HepG2 (cell line): ENCODE measurements around the gene CSNK2B. TPM values are rescaled to one million over a fixed set of nuclear protein-coding genes. Genes with fewer than 3 reads are reported as not detected.

ENCODE experiments used
- ATAC-seq: fragments of 200-7000 bp; cut with Tn5 transposase; 3 replicates; pipeline ENCODE4 v1.9.1; 2020; ENCODE audit warnings: mild to moderate bottlenecking, moderate library complexity
- BruUV-seq: library from RNA; stranded (reverse); fragments of 400-500 nt; replicated peaks from 2 replicates; lab custom pipeline; 2021; lab: Mats Ljungman, UMichigan
- CTCF ChIA-PET: fragments of 300-600 bp; formaldehyde crosslinking; extraction: SDS; loops from one replicate; lab custom pipeline; 2021; ENCODE audit warnings: low total read pairs, inconsistent platforms, low intra/inter-chr PET ratio; lab: Yijun Ruan, JAX
- POLR2A ChIA-PET: fragments of 350-600 bp; sonication (Branson Sonifier 250); formaldehyde crosslinking; loops from one replicate; lab custom pipeline; 2020; ENCODE audit warnings: antibody characterized with exemption, inconsistent platforms; lab: Yijun Ruan, JAX
- DNase-seq: peaks from one replicate; pipeline ENCODE4 v3.0.0-alpha.2; 2015; ENCODE audit warnings: low spot score
- FAIRE-seq: peaks from 3 replicates; lab custom pipeline; 2011; peaks lifted over from hg19 to GRCh38; lab: Jason Lieb, UNC
- H2AFZ ChIP-seq: one replicate; pipeline ENCODE4 v1.6.1; 2011; ENCODE audit warnings: low read length, inconsistent platforms
- H3K27ac ChIP-seq: fragments of 300-600 bp; 3 replicates; pipeline ENCODE4 v1.8.0; 2011; ENCODE audit warnings: mixed run types, mild to moderate bottlenecking, mixed read lengths, low read length, inconsistent platforms; ENCODE audit not compliant: insufficient read depth; ENCODE audit errors: extremely low read length
- H3K27me3 ChIP-seq, 2 experiments: fragments of 200-600 bp in 1 of 2; 2 replicates in 1 of 2; 3 replicates in 1 of 2; pipeline versions ENCODE4 v1.6.0 to v1.8.0; 2011; ENCODE audit warnings: low read length in 2 of 2, mild to moderate bottlenecking in 2 of 2, moderate library complexity in 2 of 2, inconsistent platforms in 1 of 2; ENCODE audit not compliant: insufficient read depth in 2 of 2, control insufficient read depth in 1 of 2
- H3K36me3 ChIP-seq, 2 experiments: fragments of 200-600 bp in 1 of 2; replicated peaks in 1 of 2; 2 replicates in 1 of 2; 3 replicates in 1 of 2; pipeline versions ENCODE4 v1.5.1 to v1.8.0; 2011; ENCODE audit warnings: low read length in 2 of 2, inconsistent platforms in 1 of 2; ENCODE audit not compliant: insufficient read depth in 2 of 2, control insufficient read depth in 1 of 2
- H3K4me1 ChIP-seq: 2 replicates; pipeline ENCODE4 v1.5.1; 2012; ENCODE audit warnings: low read length, inconsistent platforms; ENCODE audit not compliant: insufficient read depth
- H3K4me2 ChIP-seq: 2 replicates; pipeline ENCODE4 v1.6.0; 2011; ENCODE audit warnings: low read depth, low read length, inconsistent platforms
- H3K4me3 ChIP-seq, 3 experiments: fragments of 200-600 bp in 1 of 3; sonication (generic), shearing (Covaris generic) in 1 of 3; replicated peaks in 1 of 3; 2 replicates each; pipeline ENCODE4 v1.5.1; 2011 to 2016; ENCODE audit warnings: low read length in 3 of 3, inconsistent platforms in 2 of 3, low read depth in 2 of 3, mild to moderate bottlenecking in 2 of 3, control low read depth in 1 of 3, mixed read lengths in 1 of 3; ENCODE audit not compliant: insufficient read depth in 1 of 3
- H3K79me2 ChIP-seq: one replicate; pipeline ENCODE4 v1.6.1; 2011; ENCODE audit warnings: low read length, inconsistent platforms; ENCODE audit not compliant: insufficient read depth
- H3K9ac ChIP-seq: 2 replicates; pipeline ENCODE4 v1.6.0; 2011; ENCODE audit warnings: mild to moderate bottlenecking, low read depth, low read length, inconsistent platforms; ENCODE audit not compliant: insufficient read depth
- H3K9me3 ChIP-seq: 2 replicates; pipeline ENCODE4 v1.5.1; 2012; ENCODE audit warnings: mild to moderate bottlenecking, low read length
- H4K20me1 ChIP-seq: 2 replicates; pipeline ENCODE4 v1.6.0; 2011; ENCODE audit warnings: inconsistent platforms, mild to moderate bottlenecking, low read length, moderate library complexity; ENCODE audit not compliant: insufficient read depth
- ATF1 ChIP-seq: IDR thresholded peaks from 2 replicates; pipeline ENCODE4 v1.6.1; 2016; ENCODE audit warnings: mild to moderate bottlenecking, control low read depth
- FOXC1 ChIP-seq: sonication (generic); formaldehyde crosslinking; IDR thresholded peaks from 2 replicates; pipeline ENCODE4 v1.8.0; 2022; ENCODE audit warnings: mild to moderate bottlenecking, missing genetic modification reagents, borderline replicate concordance
- HNF4G ChIP-seq, 2 experiments: sonication (generic) in 1 of 2; formaldehyde crosslinking in 1 of 2; IDR thresholded peaks; 2 replicates each; pipeline versions ENCODE4 v1.4.0 to v1.6.1; 2011 to 2020; ENCODE audit warnings: borderline replicate concordance in 2 of 2, low read depth in 2 of 2, mild to moderate bottlenecking in 2 of 2, low read length in 1 of 2, missing genetic modification reagents in 1 of 2, moderate library complexity in 1 of 2
- HOXA5 ChIP-seq: sonication (generic); formaldehyde crosslinking; IDR thresholded peaks from 2 replicates; pipeline ENCODE4 v1.4.0; 2020; ENCODE audit warnings: missing genetic modification reagents
- PAWR ChIP-seq: sonication (generic); formaldehyde crosslinking; IDR thresholded peaks from 2 replicates; pipeline ENCODE4 v1.4.0; 2020; ENCODE audit warnings: missing genetic modification reagents, mild to moderate bottlenecking, borderline replicate concordance
- PHF20 ChIP-seq: sonication (generic); formaldehyde crosslinking; IDR thresholded peaks from 2 replicates; pipeline ENCODE4 v1.5.0; 2020; ENCODE audit warnings: mild to moderate bottlenecking, missing genetic modification reagents
- PLSCR1 ChIP-seq: sonication (generic); formaldehyde crosslinking; IDR thresholded peaks from 2 replicates; pipeline ENCODE4 v1.5.0; 2020; ENCODE audit warnings: missing genetic modification reagents, mild to moderate bottlenecking, borderline replicate concordance
- RCOR2 ChIP-seq: IDR thresholded peaks from 2 replicates; pipeline ENCODE4 v1.6.1; 2016; ENCODE audit warnings: missing biosample characterization, missing genetic modification reagents
- SP140L ChIP-seq: sonication (generic); formaldehyde crosslinking; IDR thresholded peaks from 2 replicates; pipeline ENCODE4 v1.4.0; 2020; ENCODE audit warnings: missing genetic modification reagents, borderline replicate concordance
- ZEB1 ChIP-seq: IDR thresholded peaks from 2 replicates; pipeline ENCODE4 v1.6.1; 2012; ENCODE audit warnings: mild to moderate bottlenecking, low read depth, inconsistent platforms; ENCODE audit not compliant: insufficient replicate concordance
- ZNF292 ChIP-seq: sonication (generic); formaldehyde crosslinking; IDR thresholded peaks from 2 replicates; pipeline ENCODE4 v1.8.1; 2022; ENCODE audit warnings: mild to moderate bottlenecking, low read depth, missing genetic modification reagents, borderline replicate concordance
- ZNF768 ChIP-seq: sonication (generic); formaldehyde crosslinking; IDR thresholded peaks from 2 replicates; pipeline ENCODE4 v1.4.0; 2020; ENCODE audit warnings: missing genetic modification reagents
- WGBS: methylation state at CpG from one replicate; pipeline ENCODE4 v1.1.6; 2017; ENCODE audit warnings: low lambda C conversion rate; 5-methylcytosine and 5-hydroxymethylcytosine counted together
- in situ Hi-C: cut with HindIII; loops from 2 replicates; pipeline ENCODE4 v1.10.0; 2017; ENCODE audit warnings: low pct_unique_long_range_greater_than_20kb; ENCODE audit not compliant: extremely low pct_ligation_motif_present
- intact Hi-C: fragments of 100-400 bp; cut with micrococcal nuclease; formaldehyde crosslinking; loops from one replicate; pipeline ENCODE4 v1.10.0; 2022; ENCODE audit not compliant: unreplicated experiment
- polyA plus RNA-seq, 8 experiments: library from polyadenylated mRNA; depleted of rRNA in 3 of 8; stranded (reverse) in 7 of 8; unstranded in 1 of 8; fragments of >200 nt; fragmentation: Illumina TruSeq in 4 of 8; extraction: Trizol in 4 of 8; gene quantifications; 2 replicates each; pipeline versions ENCODE4 v1.2.1 to v1.2.3, GENCODE V29; 2011 to 2016; ENCODE audit warnings: low read depth in 4 of 8, missing spikeins in 1 of 8, mixed read lengths in 1 of 8; ENCODE audit not compliant: insufficient read depth in 1 of 8
- total RNA-seq, 5 experiments: library from RNA; depleted of rRNA; stranded (reverse); fragments of >200 nt; fragmentation: Illumina TruSeq; extraction: Trizol; gene quantifications; 2 replicates each; pipeline ENCODE4 v1.2.3, GENCODE V29; 2016; ENCODE audit warnings: low read depth in 1 of 5
- TF ChIP-seq, protein P1 (sequence below): sonication (generic); formaldehyde crosslinking; IDR thresholded peaks from 2 replicates; pipeline ENCODE4 v1.5.0; 2020; ENCODE audit warnings: missing genetic modification reagents

Gene CSNK2B
- total and polyA plus RNA-seq, 2 of the 13 experiments (the other 11 are each of a cell fraction or from before 2014, with no cell fraction given) = 111 to 296 TPM

- ChIA-PET CTCF (interaction anchor here (0.5 kb wide), 1 partner anchor 10 kb away, joined by 3 read pairs; the partner anchor contains the start of gene LY6G5C), POLR2A (interaction anchor here (1.2 to 4.9 kb wide), 3 partner anchors 11 to 76 kb away, joined by 4 to 22 read pairs (median 4); partner anchors contain the start of gene ABHD16A)
- no peak overlapping the region for H3K4me3 ChIP-seq
- TF ChIP-seq ZEB1 = no peak
- TF ChIP-seq ATF1 = no peak
- TF ChIP-seq PAWR (CRISPR knock-in tag) = no peak
- no peak for TF ChIP-seq HOXA5 (CRISPR knock-in tag)
- TF ChIP-seq RCOR2 (CRISPR knock-in tag) = no peak
- no peak for TF ChIP-seq ZNF768 (CRISPR knock-in tag)
- TF ChIP-seq PHF20 (CRISPR knock-in tag) = no peak
- TF ChIP-seq, protein P1, sequence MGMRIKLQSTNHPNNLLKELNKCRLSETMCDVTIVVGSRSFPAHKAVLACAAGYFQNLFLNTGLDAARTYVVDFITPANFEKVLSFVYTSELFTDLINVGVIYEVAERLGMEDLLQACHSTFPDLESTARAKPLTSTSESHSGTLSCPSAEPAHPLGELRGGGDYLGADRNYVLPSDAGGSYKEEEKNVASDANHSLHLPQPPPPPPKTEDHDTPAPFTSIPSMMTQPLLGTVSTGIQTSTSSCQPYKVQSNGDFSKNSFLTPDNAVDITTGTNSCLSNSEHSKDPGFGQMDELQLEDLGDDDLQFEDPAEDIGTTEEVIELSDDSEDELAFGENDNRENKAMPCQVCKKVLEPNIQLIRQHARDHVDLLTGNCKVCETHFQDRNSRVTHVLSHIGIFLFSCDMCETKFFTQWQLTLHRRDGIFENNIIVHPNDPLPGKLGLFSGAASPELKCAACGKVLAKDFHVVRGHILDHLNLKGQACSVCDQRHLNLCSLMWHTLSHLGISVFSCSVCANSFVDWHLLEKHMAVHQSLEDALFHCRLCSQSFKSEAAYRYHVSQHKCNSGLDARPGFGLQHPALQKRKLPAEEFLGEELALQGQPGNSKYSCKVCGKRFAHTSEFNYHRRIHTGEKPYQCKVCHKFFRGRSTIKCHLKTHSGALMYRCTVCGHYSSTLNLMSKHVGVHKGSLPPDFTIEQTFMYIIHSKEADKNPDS (CRISPR knock-in tag) = no peak
- TF ChIP-seq PLSCR1 (CRISPR knock-in tag) = no peak
- TF ChIP-seq SP140L (CRISPR knock-in tag) = no peak
- no peak for TF ChIP-seq HNF4G (IDR thresholded peaks at IDR 0.05; ENCODE audit: borderline replicate concordance, low read depth, low read length)
- no peak for TF ChIP-seq HNF4G (CRISPR knock-in tag; IDR thresholded peaks at IDR 0.05; ENCODE audit: borderline replicate concordance, low read depth)
- no peak for TF ChIP-seq FOXC1 (CRISPR knock-in tag)
- no peak for TF ChIP-seq ZNF292 (CRISPR knock-in tag)
- no peaks in the 10 kb centered on the region for H3K79me2 ChIP-seq
- no peaks in the 10 kb centered on the region for H4K20me1 ChIP-seq
- WGBS = over 99% methylated on average over 6 of the region's 6 CpGs
- ATAC-seq (no peak), FAIRE-seq (no peak), DNase-seq (no peak)
- H3K4me2 ChIP-seq = no peak overlapping the region
- no peaks in the 10 kb centered on the region for H3K27me3 ChIP-seq
- peaks cover 12% of the 10 kb centered on the region; the same call in 1 of the 2 replicates for H3K4me1 ChIP-seq
- no TSS peak for BruUV-seq
- in situ Hi-C loops (no loop called here), intact Hi-C loops (no loop called here)
- H3K9ac ChIP-seq = no peak overlapping the region
- H3K36me3 ChIP-seq = peaks cover 62 to 75% of the 10 kb centered on the region in 2 experiments
- H3K9me3 ChIP-seq = no peaks in the 10 kb centered on the region
- H3K27ac ChIP-seq = no peak overlapping the region
- no peak overlapping the region for H2AFZ ChIP-seq
Observed at GRCh38 chr6:31691078-31691463, 25.2 kb downstream of the CSNK2B start.
